OCI-LY7 (cell line): ENCODE measurements around the gene CNTN4. TPM values are rescaled to one million over a fixed set of nuclear protein-coding genes. Genes with fewer than 3 reads are reported as not detected.

Experiments
- BruUV-seq: library from RNA; stranded (reverse); fragments of 400-500 nt; replicated peaks from 2 replicates; lab custom pipeline; 2021; lab: Mats Ljungman, UMichigan
- CTCF ChIA-PET: fragments of 300-600 bp; sonication (Branson Sonifier 250); formaldehyde crosslinking; loops from one replicate; lab custom pipeline; 2022; ENCODE audit warnings: antibody characterized with exemption; ENCODE audit not compliant: unreplicated experiment; lab: Charles Lee
- POLR2A ChIA-PET: fragments of 300-600 bp; sonication (Branson Sonifier 250); formaldehyde crosslinking; loops from one replicate; lab custom pipeline; 2022; ENCODE audit warnings: antibody characterized with exemption; lab: Charles Lee
- DNase-seq: peaks from one replicate; pipeline ENCODE4 v3.0.0-alpha.2; 2015; ENCODE audit warnings: low spot score
- H2AFZ ChIP-seq: fragments of 200-600 bp; sonication (generic), shearing (Covaris generic); 2 replicates; pipeline ENCODE4 v1.6.1; 2014; ENCODE audit warnings: mild to moderate bottlenecking, antibody characterized with exemption, low read length, moderate library complexity
- H3K27ac ChIP-seq: fragments of 200-600 bp; sonication (generic); 2 replicates; pipeline ENCODE4 v1.5.1; 2014; ENCODE audit warnings: mixed run types, low read depth, mild to moderate bottlenecking, moderate library complexity, low read length, inconsistent platforms; ENCODE audit not compliant: poor library complexity, severe bottlenecking
- H3K36me3 ChIP-seq: fragments of 200-600 bp; sonication (generic); 2 replicates; pipeline ENCODE4 v1.6.1; 2014; ENCODE audit warnings: mild to moderate bottlenecking, antibody characterized with exemption, low read length, moderate library complexity, mixed read lengths; ENCODE audit not compliant: insufficient read depth
- H3K4me1 ChIP-seq: fragments of 200-600 bp; sonication (generic); 2 replicates; pipeline ENCODE4 v1.5.1; 2014; ENCODE audit warnings: mild to moderate bottlenecking, low read length; ENCODE audit not compliant: insufficient read depth, poor library complexity, severe bottlenecking
- H3K4me2 ChIP-seq: fragments of 200-600 bp; sonication (generic); 2 replicates; pipeline ENCODE4 v1.6.1; 2014; ENCODE audit warnings: mild to moderate bottlenecking, low read length
- H3K4me3 ChIP-seq: fragments of 200-600 bp; sonication (generic); 2 replicates; pipeline ENCODE4 v1.5.1; 2014; ENCODE audit warnings: mild to moderate bottlenecking, low read depth, low read length; ENCODE audit not compliant: poor library complexity, severe bottlenecking
- H3K79me2 ChIP-seq: fragments of 200-600 bp; sonication (generic); 2 replicates; pipeline ENCODE4 v1.6.1; 2016; ENCODE audit warnings: low read depth, mild to moderate bottlenecking, low read length, moderate library complexity, mixed read lengths; ENCODE audit not compliant: insufficient read depth
- H3K9me2 ChIP-seq: fragments of 200-600 bp; sonication (generic); 2 replicates; pipeline ENCODE4 v1.6.1; 2016; ENCODE audit warnings: mild to moderate bottlenecking, low read length, mixed read lengths; ENCODE audit not compliant: insufficient read depth
- H3K9me3 ChIP-seq: fragments of 200-600 bp; sonication (generic); 2 replicates; pipeline ENCODE4 v1.6.1; 2014; ENCODE audit warnings: mild to moderate bottlenecking, mixed run types, low read length, mixed read lengths
- H4K20me1 ChIP-seq: fragments of 200-600 bp; sonication (generic); 2 replicates; pipeline ENCODE4 v1.6.1; 2014; ENCODE audit warnings: mild to moderate bottlenecking, antibody characterized with exemption, low read length, moderate library complexity, mixed read lengths; ENCODE audit not compliant: insufficient read depth
- CTCF ChIP-seq: fragments of 200-600 bp; sonication (generic); conservative IDR thresholded peaks from 2 replicates; pipeline ENCODE4 v1.5.1; 2014; ENCODE audit warnings: mild to moderate bottlenecking, antibody characterized with exemption, low read length, moderate library complexity, mixed read lengths
- EZH2phosphoT487 ChIP-seq: fragments of 200-600 bp; sonication (generic); IDR thresholded peaks from 2 replicates; pipeline ENCODE4 v1.6.1; 2018; ENCODE audit warnings: low read depth, borderline replicate concordance, mild to moderate bottlenecking, mixed run types, antibody characterized with exemption, low read length, moderate library complexity, mixed read lengths
- intact Hi-C: fragments of 100-400 bp; cut with micrococcal nuclease; formaldehyde crosslinking; loops from one replicate; pipeline ENCODE4 v1.10.0; 2022; ENCODE audit not compliant: unreplicated experiment
- total RNA-seq, 2 experiments: library from RNA; depleted of rRNA in 1 of 2; stranded (reverse); fragments of >200 nt in 1 of 2; shearing (Covaris generic) in 1 of 2; gene quantifications; 2 replicates each; pipeline ENCODE4 v1.2.3, GENCODE V29; 2014 to 2022

CNTN4 gene
- total RNA-seq, 2 experiments from 2014 or later: not detected

GRCh38 chr3:2343031-2343682 lies 244.5 kb downstream of the CNTN4 start:
- no TSS peak for BruUV-seq
- H4K20me1 ChIP-seq: no peaks in the 10 kb centered on the region
- no peak overlapping the region for H2AFZ ChIP-seq
- H3K27ac ChIP-seq: no peak overlapping the region
- POLR2A ChIA-PET: no interaction called here
- no peaks in the 10 kb centered on the region for H3K9me3 ChIP-seq
- H3K4me3 ChIP-seq: no peak overlapping the region
- H3K79me2 ChIP-seq: no peaks in the 10 kb centered on the region
- H3K4me1 ChIP-seq: no peaks in the 10 kb centered on the region
- intact Hi-C loops: no loop called here
- no peak for DNase-seq
- no peak overlapping the region for H3K4me2 ChIP-seq
- H3K36me3 ChIP-seq: no peaks in the 10 kb centered on the region
- CTCF ChIA-PET: no interaction called here
- no peaks in the 10 kb centered on the region for H3K9me2 ChIP-seq
- TF ChIP-seq CTCF (no peak), EZH2phosphoT487 (no peak)

- no peaks in the 10 kb centered on the region for H3K4me1 ChIP-seq
- no peaks in the 10 kb centered on the region for H3K36me3 ChIP-seq
- intact Hi-C loops: no loop called here
- H3K4me3 ChIP-seq: no peak overlapping the region
- no peak for DNase-seq
- H3K4me2 ChIP-seq: no peak overlapping the region
- no peak overlapping the region for H2AFZ ChIP-seq
- no peaks in the 10 kb centered on the region for H4K20me1 ChIP-seq
- no peaks in the 10 kb centered on the region for H3K9me2 ChIP-seq
- no peaks in the 10 kb centered on the region for H3K9me3 ChIP-seq
- no peaks in the 10 kb centered on the region for H3K79me2 ChIP-seq
- TF ChIP-seq CTCF: no peak
- TF ChIP-seq EZH2phosphoT487: no peak
- H3K27ac ChIP-seq: no peak overlapping the region
- POLR2A ChIA-PET: no interaction called here
- CTCF ChIA-PET: no interaction called here
- BruUV-seq: no TSS peak
Measured at GRCh38 chr3:2352134-2352762, 253.6 kb downstream of the CNTN4 start.

GRCh38 chr3:2354702-2355101 lies 256.0 kb downstream of the CNTN4 start:
- TF ChIP-seq CTCF: no peak
- TF ChIP-seq EZH2phosphoT487: no peak

More at GRCh38 chr3:2354702-2355101, 256.0 kb downstream of the CNTN4 start:
- H3K79me2 ChIP-seq: no peaks in the 10 kb centered on the region
- H3K4me3 ChIP-seq: no peak overlapping the region
- H4K20me1 ChIP-seq: no peaks in the 10 kb centered on the region
- no peaks in the 10 kb centered on the region for H3K9me3 ChIP-seq
- intact Hi-C loops: no loop called here
- CTCF ChIA-PET: no interaction called here
- H3K9me2 ChIP-seq: no peaks in the 10 kb centered on the region
- no peak overlapping the region for H3K4me2 ChIP-seq
- no peaks in the 10 kb centered on the region for H3K4me1 ChIP-seq
- H3K27ac ChIP-seq: no peak overlapping the region
- POLR2A ChIA-PET: no interaction called here
- no peaks in the 10 kb centered on the region for H3K36me3 ChIP-seq
- H2AFZ ChIP-seq: no peak overlapping the region
- no peak for DNase-seq
- BruUV-seq: no TSS peak
